Posterior cingulate gyrus (tissue), 11 donors: ENCODE measurements around the gene MMP15.
"Not testable (repeated sequence)": the region's sequence is repeated elsewhere in the genome, so short reads cannot be mapped to it uniquely, and the experiment has no call there.

Experiments
- DNase-seq, 10 donors: peaks; one replicate each; pipeline versions ENCODE4 v3.0.0 to v3.0.0-alpha.2; 2020 to 2021; ENCODE audit warnings: mixed read lengths in 3 of 10
- intact Hi-C: fragments of 100-400 bp; cut with DNase I; formaldehyde crosslinking; loops from one replicate; pipeline ENCODE4 v1.15.1; 2023

Gene MMP15

DNA sequence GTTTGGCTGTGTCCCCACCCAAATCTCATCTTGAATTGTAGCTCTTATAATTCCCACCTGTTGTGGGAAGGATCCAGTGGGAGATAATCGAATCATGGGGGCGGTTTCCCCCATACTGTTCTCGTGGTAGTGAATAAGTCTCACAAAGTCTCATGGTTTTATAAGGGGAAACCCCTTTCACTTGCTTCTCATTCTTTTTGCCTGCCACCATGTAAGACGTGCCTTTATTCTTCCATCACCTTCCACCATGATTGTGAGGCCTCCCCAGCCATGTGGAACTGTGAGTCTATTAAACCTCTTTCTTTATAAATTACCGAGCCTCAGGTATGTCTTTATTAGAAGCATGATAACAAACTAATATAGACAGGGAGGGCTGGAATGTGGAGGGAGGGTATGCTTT is 46.6 kb downstream of the MMP15 start:
- intact Hi-C loops, DNase-seq: not testable (repeated sequence)

GRCh38 chr16:58073086-58073485 is 47.5 kb downstream of the MMP15 start:
- peak in 1 of 10 donors; percentile 17 for DNase-seq
- intact Hi-C loops: not testable (repeated sequence)

DNA sequence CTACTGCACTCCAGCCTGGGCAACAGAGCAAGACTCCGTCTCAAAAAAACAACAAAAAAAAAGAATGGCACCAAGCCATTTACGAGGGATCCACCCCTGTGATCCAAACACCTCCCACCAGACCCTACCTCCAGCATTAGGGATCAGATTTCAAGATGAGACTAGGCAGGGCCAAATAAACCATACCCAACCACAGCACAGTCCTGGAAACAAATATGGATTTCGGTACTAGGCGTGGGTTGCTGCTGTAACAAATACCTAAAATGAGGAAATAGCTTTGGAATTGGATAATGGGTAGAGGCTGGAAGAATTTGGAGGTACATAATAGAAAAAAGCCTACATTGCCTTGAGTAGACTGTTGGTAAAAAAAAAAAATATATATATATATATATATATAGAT is 49.1 kb downstream of the MMP15 start:
- no peak for DNase-seq
- intact Hi-C loops: no loop called here

DNA sequence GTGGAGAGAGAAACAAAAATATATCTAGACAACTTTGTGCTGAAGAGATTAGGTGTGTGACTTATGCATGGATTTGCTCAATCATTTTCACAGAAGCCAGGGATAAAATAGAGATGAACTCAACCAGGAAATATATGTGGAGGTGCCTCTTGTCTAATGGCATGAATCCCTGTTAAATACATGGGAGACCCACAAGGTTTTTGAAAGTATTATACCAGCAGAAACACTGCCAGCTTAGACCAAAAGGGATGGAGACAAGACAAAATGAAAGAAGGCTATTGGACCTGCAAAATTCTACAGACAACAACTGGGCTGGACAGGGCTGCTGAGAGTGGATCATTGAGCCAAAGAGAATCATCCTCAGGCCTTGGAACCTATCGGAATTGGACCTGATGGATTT is 51.0 kb downstream of the MMP15 start:
- no peak for DNase-seq
- intact Hi-C loops: no loop called here

DNA sequence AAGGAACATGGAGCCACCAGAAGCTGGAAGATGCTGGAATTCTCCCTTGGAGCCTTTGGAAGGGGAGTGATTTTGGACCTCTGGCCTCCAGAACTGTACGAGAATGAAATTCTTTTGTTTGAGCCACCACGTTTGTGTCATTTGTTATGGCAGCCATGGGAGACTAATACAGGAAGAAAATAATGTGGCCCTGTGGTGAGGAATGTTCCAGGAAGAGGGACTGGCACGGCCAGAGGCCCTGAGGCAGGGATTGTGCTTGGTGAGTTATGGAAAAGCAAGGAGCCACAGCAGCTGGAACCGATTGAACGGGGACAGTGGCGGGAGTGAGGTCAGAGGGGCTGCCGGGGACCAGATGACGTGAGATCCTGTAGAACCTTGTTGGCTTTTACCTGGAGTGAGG is 52.2 kb downstream of the MMP15 start:
- intact Hi-C loops: no loop called here
- DNase-seq: peak in 2 of 10 donors; percentile 12 to 29

GRCh38 chr16:58080657-58081056 is 55.1 kb downstream of the MMP15 start:
- intact Hi-C loops: not testable (repeated sequence)
- peak in 1 of 10 donors; percentile 22 for DNase-seq

DNA sequence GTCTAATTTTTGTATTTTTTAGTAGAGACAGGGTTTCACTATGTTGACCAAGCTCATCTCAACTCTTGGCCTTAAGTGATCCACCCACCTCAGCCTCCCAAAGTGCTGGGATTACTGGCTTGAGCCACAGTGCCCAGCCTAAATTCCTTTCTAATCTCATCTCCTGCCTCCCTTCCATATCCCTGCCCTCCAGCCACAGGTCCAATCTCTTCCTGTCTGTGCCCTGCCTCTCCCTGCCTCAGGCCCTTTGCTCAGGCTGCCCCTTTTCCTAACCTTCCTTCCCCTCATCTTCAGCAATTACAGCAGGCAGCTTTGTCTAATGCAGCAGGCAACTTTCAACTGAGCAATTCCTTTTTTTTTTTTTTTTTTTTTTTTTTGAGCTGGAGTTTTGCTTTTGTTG is 56.8 kb downstream of the MMP15 start:
- DNase-seq: peak in 1 of 10 donors; percentile 19
- intact Hi-C loops: no loop called here

- intact Hi-C loops: no loop called here
- peak in 2 of 10 donors; percentile 39 to 62 for DNase-seq
Observed at GRCh38 chr16:58084635-58085034, 59.1 kb downstream of the MMP15 start.

- intact Hi-C loops: no loop called here
- DNase-seq: peak in 2 of 10 donors; percentile 59 to 64
Observed at GRCh38 chr16:58085171-58085570, 59.6 kb downstream of the MMP15 start.

- DNase-seq: peak in 2 of 10 donors; percentile 70
- intact Hi-C loops: no loop called here
Observed at GRCh38 chr16:58085584-58086251, 60.2 kb downstream of the MMP15 start.

DNA sequence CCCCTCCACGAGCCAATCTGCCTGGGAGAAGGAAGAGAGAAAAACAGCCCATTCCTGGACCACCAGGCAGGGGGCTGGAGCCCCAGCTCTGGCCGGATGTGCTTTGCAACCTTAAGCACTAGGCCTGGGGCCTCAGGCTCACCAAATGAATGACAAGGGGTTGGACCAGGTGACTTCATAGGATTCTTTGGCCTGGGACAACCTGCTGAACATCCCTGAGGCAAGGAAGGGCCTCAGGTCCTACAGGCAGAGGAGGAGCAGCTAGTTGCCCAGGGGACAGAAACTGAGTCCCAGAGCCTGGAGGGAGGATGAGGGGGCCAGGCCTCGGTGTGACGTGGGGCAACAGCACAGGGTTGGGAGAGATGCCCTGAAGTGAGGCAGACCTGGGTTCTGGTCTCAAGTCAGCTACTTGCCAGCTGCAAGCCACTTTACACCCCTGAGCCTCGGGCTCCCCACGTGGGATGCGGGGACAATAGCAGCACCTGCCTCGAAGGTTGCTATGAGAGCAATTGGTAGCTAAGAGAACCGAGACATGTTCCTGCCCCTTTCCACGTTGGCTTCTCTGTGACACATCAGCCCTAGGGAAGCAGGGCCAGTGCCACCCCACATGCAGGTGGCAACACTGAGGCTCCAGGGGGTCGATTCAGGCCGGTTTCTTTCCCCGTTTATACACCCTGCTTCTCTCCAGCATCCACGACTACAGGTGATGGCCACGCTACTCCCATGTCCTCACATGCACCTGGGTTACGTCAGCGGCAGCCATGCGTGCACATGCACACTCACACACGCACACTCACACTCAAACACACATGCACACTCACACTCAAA is 61.0 kb downstream of the MMP15 start:
- intact Hi-C loops: no loop called here
- peak in 2 of 10 donors; percentile 38 to 46 for DNase-seq

DNA sequence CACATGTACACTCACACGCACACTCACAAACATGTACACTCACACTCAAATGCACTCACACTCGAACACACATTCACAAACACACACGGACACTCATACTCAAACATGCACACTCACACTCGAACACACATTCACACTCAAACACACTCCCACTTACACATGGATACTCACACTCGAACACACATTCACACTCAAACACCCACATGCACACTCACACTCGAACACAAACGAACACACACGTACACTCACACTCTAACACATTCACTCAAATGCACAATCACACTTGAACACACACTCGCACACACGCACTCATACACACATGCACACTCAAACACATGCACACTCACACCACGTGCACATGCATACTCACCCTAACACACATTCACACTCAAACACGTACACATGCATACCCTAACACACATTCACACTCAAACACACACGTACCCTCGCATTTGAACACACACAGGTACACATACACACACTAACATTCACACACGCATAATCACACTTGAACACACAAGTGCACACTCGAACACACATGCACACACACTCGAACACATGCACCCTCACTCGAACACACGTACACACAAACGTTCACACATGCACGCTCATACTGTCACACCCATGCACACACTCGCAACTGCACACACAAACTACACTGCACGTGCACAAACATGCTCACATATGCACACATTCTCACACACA is 61.8 kb downstream of the MMP15 start:
- intact Hi-C loops: no loop called here
- peak in 2 of 10 donors; percentile 17 to 22 for DNase-seq

GRCh38 chr16:58088091-58088490 is 62.5 kb downstream of the MMP15 start:
- DNase-seq: peak in 2 of 10 donors; percentile 20 to 41
- intact Hi-C loops: no loop called here

DNA sequence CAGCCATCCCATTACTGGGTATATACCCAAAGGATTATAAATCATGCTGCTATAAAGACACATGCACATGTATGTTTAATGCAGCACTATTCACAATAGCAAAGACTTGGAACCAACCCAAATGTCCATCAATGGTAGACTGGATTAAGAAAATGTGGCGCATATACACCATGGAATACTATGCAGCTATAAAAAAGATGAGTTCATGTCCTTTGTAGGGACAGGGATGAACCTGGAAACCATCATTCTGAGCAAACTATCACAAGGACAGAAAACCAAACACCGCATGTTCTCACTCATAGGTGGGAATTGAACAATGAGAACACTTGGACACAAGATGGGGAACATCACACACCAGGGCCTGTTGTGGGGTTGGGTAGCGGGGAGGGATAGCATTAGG is 64.8 kb downstream of the MMP15 start:
- intact Hi-C loops: not testable (repeated sequence)
- DNase-seq: peak in 1 of 10 donors; percentile 1

DNA sequence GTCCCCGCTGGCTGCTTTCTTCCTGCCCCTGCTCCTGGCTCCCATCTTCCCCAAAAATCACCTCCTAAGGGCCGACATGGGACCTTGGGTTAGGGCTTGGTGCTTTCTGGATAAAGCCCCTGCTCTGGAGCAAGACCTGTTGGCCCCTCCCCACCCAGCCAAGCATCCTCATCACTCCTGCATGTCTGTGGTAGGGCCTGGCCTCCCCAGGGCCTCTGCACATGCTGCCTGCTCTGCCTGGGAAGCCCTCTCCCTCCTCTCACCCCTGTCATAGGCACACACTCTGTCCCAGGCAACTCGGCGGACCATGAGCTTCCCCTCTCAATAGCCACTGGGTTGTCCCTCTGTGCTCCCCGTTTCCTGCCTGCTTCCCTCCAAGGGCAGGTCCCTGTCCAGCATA is 68.5 kb downstream of the MMP15 start:
- DNase-seq: peak in 2 of 10 donors; percentile 26 to 62
- intact Hi-C loops: no loop called here

GRCh38 chr16:58094791-58095574 is 69.4 kb downstream of the MMP15 start:
- intact Hi-C loops: no loop called here
- DNase-seq: peak in 3 of 10 donors; percentile 17 to 84 (median 36)

- intact Hi-C loops: not testable (repeated sequence)
- peak in 1 of 10 donors; percentile 22 for DNase-seq
Observed at GRCh38 chr16:58095575-58095960, 70.0 kb downstream of the MMP15 start.

DNA sequence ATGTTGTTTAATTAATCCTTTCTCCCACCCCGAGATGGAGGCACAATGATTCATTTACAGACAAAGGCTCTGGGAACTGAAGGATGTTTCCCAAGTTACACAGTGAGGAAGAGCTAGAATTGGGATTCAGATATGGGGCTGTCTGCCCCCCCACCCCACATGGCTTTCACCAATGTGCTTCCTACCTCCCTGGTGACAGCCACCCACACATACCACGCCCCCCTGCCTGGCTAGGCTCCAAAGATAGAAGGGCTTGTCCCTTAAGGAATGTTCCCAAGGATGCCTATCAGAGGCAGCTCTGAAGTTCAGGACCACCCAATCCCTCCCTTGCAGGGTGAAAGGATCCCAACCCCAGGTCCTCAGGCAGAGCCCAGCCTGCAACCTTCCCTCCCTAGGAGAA is 70.7 kb downstream of the MMP15 start:
- intact Hi-C loops: no loop called here
- no peak for DNase-seq
